Measurements from ENCODE around the gene CYBC1. TPM values are rescaled to one million over a fixed set of nuclear protein-coding genes. Genes with fewer than 3 reads are reported as not detected.
A peak's percentile ranks its signal among the peaks of the same experiment; 100 is the strongest.
"Not testable (repeated sequence)": the region's sequence is repeated elsewhere in the genome, so short reads cannot be mapped to it uniquely, and the experiment has no call there.

Gene CYBC1
- polyA plus RNA-seq, 2 of the 4 experiments (the other 2 are of a cell fraction): 81.8 to 86.5 TPM

DNA sequence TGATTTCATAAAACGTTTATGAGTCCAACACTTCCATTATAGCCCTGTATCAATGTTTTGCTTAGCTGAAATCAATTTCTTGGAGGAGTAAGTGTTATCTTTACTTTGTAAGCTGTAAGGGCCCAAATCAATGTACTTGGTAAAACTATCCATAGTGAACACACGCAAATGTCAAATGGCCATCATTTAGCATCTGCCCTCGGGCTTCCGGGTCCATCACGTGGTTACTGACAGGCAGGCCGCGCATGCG is 7.3 kb upstream of the CYBC1 start:
- H3K27ac ChIP-seq: peak overlapping the region; percentile 96 to 97
- ATAC-seq: no peak
- 0% methylated on average over 8 of the region's 8 CpGs for WGBS (ENCODE audit: missing lambda C conversion rate)
- H3K9me3 ChIP-seq: no peaks in the 10 kb centered on the region
- CTCF ChIA-PET: interaction anchor here (0.9 to 1.4 kb wide), 4 partner anchors 12 to 214 kb away, joined by 3 to 4 read pairs (median 4); no protein-coding TSS in a partner anchor
- TF ChIP-seq HOXB13 (CRISPR knock-in tag; IDR thresholded peaks at IDR 0.05; ENCODE audit: low read depth): peak; percentile 48; the same call in 1 of the 2 replicates
- TF ChIP-seq SREBF2 (IDR thresholded peaks at IDR 0.05): no peak
- TF ChIP-seq, protein P1, sequence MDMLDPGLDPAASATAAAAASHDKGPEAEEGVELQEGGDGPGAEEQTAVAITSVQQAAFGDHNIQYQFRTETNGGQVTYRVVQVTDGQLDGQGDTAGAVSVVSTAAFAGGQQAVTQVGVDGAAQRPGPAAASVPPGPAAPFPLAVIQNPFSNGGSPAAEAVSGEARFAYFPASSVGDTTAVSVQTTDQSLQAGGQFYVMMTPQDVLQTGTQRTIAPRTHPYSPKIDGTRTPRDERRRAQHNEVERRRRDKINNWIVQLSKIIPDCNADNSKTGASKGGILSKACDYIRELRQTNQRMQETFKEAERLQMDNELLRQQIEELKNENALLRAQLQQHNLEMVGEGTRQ (IDR thresholded peaks at IDR 0.05): peak; percentile 97
- TF ChIP-seq, protein P2, sequence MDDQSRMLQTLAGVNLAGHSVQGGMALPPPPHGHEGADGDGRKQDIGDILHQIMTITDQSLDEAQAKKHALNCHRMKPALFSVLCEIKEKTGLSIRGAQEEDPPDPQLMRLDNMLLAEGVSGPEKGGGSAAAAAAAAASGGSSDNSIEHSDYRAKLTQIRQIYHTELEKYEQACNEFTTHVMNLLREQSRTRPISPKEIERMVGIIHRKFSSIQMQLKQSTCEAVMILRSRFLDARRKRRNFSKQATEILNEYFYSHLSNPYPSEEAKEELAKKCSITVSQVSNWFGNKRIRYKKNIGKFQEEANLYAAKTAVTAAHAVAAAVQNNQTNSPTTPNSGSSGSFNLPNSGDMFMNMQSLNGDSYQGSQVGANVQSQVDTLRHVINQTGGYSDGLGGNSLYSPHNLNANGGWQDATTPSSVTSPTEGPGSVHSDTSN (IDR thresholded peaks at IDR 0.05): no peak
- TF ChIP-seq, protein P3, sequence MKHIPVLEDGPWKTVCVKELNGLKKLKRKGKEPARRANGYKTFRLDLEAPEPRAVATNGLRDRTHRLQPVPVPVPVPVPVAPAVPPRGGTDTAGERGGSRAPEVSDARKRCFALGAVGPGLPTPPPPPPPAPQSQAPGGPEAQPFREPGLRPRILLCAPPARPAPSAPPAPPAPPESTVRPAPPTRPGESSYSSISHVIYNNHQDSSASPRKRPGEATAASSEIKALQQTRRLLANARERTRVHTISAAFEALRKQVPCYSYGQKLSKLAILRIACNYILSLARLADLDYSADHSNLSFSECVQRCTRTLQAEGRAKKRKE (CRISPR knock-in tag; IDR thresholded peaks at IDR 0.05; ENCODE audit: low read depth): peak; percentile 60; the same call in 1 of the 2 replicates
- TF ChIP-seq, protein P4, sequence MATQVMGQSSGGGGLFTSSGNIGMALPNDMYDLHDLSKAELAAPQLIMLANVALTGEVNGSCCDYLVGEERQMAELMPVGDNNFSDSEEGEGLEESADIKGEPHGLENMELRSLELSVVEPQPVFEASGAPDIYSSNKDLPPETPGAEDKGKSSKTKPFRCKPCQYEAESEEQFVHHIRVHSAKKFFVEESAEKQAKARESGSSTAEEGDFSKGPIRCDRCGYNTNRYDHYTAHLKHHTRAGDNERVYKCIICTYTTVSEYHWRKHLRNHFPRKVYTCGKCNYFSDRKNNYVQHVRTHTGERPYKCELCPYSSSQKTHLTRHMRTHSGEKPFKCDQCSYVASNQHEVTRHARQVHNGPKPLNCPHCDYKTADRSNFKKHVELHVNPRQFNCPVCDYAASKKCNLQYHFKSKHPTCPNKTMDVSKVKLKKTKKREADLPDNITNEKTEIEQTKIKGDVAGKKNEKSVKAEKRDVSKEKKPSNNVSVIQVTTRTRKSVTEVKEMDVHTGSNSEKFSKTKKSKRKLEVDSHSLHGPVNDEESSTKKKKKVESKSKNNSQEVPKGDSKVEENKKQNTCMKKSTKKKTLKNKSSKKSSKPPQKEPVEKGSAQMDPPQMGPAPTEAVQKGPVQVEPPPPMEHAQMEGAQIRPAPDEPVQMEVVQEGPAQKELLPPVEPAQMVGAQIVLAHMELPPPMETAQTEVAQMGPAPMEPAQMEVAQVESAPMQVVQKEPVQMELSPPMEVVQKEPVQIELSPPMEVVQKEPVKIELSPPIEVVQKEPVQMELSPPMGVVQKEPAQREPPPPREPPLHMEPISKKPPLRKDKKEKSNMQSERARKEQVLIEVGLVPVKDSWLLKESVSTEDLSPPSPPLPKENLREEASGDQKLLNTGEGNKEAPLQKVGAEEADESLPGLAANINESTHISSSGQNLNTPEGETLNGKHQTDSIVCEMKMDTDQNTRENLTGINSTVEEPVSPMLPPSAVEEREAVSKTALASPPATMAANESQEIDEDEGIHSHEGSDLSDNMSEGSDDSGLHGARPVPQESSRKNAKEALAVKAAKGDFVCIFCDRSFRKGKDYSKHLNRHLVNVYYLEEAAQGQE (IDR thresholded peaks at IDR 0.05): no peak
- TF ChIP-seq RNF2 (IDR thresholded peaks at IDR 0.05; ENCODE audit: borderline replicate concordance, low read depth): no peak
- TF ChIP-seq, protein P5, sequence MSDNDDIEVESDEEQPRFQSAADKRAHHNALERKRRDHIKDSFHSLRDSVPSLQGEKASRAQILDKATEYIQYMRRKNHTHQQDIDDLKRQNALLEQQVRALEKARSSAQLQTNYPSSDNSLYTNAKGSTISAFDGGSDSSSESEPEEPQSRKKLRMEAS (IDR thresholded peaks at IDR 0.05): peak; percentile 97
- TF ChIP-seq FOSB (CRISPR knock-in tag; IDR thresholded peaks at IDR 0.05): peak; percentile 73; the same call in 1 of the 2 replicates
- no peak for TF ChIP-seq ESRRA (IDR thresholded peaks at IDR 0.05; ENCODE audit: borderline replicate concordance, low read length)
- peak; percentile 5 for TF ChIP-seq ZFP36 (IDR thresholded peaks at IDR 0.05; ENCODE audit: borderline replicate concordance, partially characterized antibody)
- TF ChIP-seq, protein P6, sequence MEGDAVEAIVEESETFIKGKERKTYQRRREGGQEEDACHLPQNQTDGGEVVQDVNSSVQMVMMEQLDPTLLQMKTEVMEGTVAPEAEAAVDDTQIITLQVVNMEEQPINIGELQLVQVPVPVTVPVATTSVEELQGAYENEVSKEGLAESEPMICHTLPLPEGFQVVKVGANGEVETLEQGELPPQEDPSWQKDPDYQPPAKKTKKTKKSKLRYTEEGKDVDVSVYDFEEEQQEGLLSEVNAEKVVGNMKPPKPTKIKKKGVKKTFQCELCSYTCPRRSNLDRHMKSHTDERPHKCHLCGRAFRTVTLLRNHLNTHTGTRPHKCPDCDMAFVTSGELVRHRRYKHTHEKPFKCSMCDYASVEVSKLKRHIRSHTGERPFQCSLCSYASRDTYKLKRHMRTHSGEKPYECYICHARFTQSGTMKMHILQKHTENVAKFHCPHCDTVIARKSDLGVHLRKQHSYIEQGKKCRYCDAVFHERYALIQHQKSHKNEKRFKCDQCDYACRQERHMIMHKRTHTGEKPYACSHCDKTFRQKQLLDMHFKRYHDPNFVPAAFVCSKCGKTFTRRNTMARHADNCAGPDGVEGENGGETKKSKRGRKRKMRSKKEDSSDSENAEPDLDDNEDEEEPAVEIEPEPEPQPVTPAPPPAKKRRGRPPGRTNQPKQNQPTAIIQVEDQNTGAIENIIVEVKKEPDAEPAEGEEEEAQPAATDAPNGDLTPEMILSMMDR (IDR thresholded peaks at IDR 0.05): no peak
- peaks cover 14% of the 10 kb centered on the region for H3K4me1 ChIP-seq
- peak overlapping the region; percentile 95 for H3K4me2 ChIP-seq
- peak in 1 of 2 experiments; percentile 95 for DNase-seq (ENCODE audit: low read depth in 1 of 2, low spot score in 1 of 2)
- peak overlapping the region; percentile 74 for H3K4me3 ChIP-seq
- peak; percentile 93 for FAIRE-seq
- POLR2A ChIA-PET: interaction anchor here (0.5 to 1.8 kb wide), 2 partner anchors 42 to 62 kb away, joined by 3 to 8 read pairs; partner anchors contain the start of gene FOXK2

DNA sequence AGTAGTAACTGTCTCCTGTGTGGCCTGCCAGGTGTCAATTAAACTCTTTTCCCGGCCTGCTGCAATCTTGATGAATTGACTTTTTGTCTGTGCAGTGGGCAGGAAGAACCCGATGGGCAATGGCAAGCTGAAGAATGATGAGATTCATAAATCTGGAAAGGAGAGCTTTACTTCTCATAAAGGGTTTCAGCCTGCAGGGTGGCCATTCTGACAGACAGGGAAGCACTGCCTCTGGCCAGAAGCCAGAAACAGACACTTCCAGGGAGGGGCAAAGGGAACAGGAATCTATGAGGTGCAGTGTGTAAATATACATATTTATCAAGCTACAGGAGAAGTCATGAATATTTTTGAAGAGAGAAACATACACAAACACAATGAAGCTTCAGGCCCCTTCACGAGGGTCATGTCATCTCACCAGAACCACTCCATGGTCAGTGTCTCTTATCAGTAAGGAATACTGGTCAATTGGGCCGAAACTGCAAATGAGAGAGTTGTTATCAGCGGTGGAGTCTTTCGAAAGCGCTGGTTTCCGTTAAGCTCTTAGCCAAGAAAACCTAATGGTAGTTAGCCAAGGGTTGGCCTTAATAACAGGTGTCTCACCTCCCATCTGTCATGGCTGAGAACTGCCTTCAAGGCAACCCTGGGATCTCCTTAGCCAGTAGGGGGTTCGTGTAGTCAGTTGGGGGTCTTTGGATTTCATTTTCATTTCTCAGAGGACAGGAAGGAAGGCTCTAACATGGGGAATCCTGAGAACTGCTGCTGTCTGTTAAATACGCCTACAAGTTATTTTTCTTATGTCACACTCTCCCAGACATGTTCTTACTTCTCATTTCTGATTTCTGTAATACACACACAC is 6.7 kb upstream of the CYBC1 start:
- H3K4me3 ChIP-seq: peak overlapping the region; percentile 74
- H3K4me1 ChIP-seq: peaks cover 14% of the 10 kb centered on the region
- no peak for FAIRE-seq
- no peak for DNase-seq (ENCODE audit: low read depth in 1 of 2, low spot score in 1 of 2)
- CTCF ChIA-PET: interaction anchor here (0.9 to 1.4 kb wide), 4 partner anchors 13 to 214 kb away, joined by 3 to 4 read pairs (median 4); no protein-coding TSS in a partner anchor
- TF ChIP-seq ZC3H11A (IDR thresholded peaks at IDR 0.05) (peak; percentile 7; the same call in 1 of the 2 replicates), HOXA7 (CRISPR knock-in tag; IDR thresholded peaks at IDR 0.05) (peak; percentile 68; the same call in 1 of the 2 replicates), FOSB (CRISPR knock-in tag; IDR thresholded peaks at IDR 0.05) (no peak; the same call in 1 of the 2 replicates)
- no peak for ATAC-seq
- H3K27ac ChIP-seq: peak overlapping the region; percentile 96 to 97
- no peaks in the 10 kb centered on the region for H3K9me3 ChIP-seq
- H3K4me2 ChIP-seq: peak overlapping the region; percentile 95
- POLR2A ChIA-PET: interaction anchor here (0.5 to 1.8 kb wide), 3 partner anchors 36 to 63 kb away, joined by 3 to 8 read pairs (median 4); partner anchors contain the start of gene FOXK2
- WGBS (ENCODE audit: missing lambda C conversion rate): 61% methylated on average over 10 of the region's 10 CpGs

DNA sequence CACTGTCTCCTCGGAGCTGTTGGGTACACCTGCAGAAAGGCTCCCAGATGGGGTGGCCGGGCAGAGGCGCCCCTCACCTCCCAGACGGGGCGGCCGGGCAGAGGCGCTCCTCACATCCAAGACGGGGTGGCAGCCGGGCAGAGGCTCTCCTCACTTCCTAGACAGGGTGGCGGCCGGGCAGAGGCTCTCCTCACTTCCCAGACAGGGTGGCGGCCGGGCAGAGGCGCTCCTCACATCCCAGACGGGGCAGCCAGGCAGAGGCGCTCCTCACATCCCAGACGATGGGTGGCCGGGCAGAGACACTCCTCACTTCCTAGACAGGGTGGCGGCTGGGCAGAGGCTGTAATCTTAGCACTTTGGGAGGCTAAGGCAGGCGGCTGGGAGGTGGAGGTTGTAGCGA is 3.2 kb upstream of the CYBC1 start:
- peaks cover 22% of the 10 kb centered on the region for H3K4me1 ChIP-seq
- DNase-seq (ENCODE audit: low read depth in 1 of 2, low spot score in 1 of 2); H3K4me3 ChIP-seq; POLR2A ChIA-PET; FAIRE-seq; H3K4me2 ChIP-seq; CTCF ChIA-PET; H3K9me3 ChIP-seq; ATAC-seq; H3K27ac ChIP-seq: not testable (repeated sequence)
- WGBS (ENCODE audit: missing lambda C conversion rate): 88% methylated on average over 5 of the region's 21 CpGs

DNA sequence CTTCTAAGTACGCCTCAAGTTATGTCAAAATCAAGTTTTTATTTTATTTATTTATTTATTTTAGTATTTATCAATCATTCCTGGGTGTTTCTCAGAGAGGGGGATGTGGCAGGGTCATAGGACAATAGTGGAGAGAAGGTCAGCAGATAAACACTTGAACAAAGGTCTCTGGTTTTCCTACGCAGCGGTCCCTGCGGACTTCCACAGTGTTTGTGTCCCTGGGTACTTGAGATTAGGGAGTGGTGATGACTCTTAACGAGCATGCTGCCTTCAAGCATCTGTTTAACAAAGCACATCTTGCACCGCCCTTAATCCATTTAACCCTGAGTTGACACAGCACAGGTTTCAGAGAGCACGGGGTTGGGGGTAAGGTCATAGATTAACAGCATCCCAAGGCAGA is 2.6 kb upstream of the CYBC1 start:
- CTCF ChIA-PET: interaction anchor here (0.6 to 0.8 kb wide), 2 partner anchors 41 to 156 kb away, joined by 3 read pairs; no protein-coding TSS in a partner anchor
- H3K9me3 ChIP-seq; ATAC-seq; H3K4me3 ChIP-seq; H3K4me2 ChIP-seq; H3K27ac ChIP-seq; POLR2A ChIA-PET; DNase-seq (ENCODE audit: low read depth in 1 of 2, low spot score in 1 of 2); FAIRE-seq: not testable (repeated sequence)
- peaks cover 22% of the 10 kb centered on the region for H3K4me1 ChIP-seq
- 75% methylated on average over 7 of the region's 7 CpGs for WGBS (ENCODE audit: missing lambda C conversion rate)
